ENCODE results near the gene SDK2. TPM values are rescaled to one million over a fixed set of nuclear protein-coding genes. Genes with fewer than 3 reads are reported as not detected.

Gene SDK2
- polyA plus RNA-seq, 2 of the 4 experiments (the other 2 are of a cell fraction): 0.36 to 0.57 TPM

DNA sequence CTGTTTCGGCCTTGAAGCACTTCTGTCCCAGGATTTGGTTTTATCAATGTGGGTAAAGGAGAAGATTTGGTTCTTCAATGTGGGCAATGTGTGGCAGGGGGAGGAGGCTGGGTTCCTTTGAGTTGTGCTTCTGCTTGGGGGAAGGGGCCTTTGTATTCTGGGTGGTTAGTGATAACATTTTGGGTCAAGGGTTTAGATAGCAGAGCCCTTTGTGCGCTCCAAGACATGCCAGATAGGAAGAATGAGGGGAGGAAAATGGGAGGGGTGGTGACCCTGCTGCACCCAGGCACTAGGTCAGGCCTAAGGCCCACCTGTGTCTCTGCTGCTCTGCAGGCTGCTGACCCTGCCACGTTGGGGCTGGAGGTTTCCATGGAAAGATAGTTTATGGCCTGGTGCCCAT lies 292.5 kb downstream of the SDK2 start:
- DNase-seq (ENCODE audit: low read depth in 1 of 2, low spot score in 1 of 2): no peak
- Histone ChIP-seq H3K4me3 (no peak overlapping the region), H3K4me2 (no peak overlapping the region), H3K9me3 (no peaks in the 10 kb centered on the region), H3K27ac (no peak overlapping the region), H3K4me1 (peaks cover 17% of the 10 kb centered on the region)
- CTCF ChIA-PET: interaction anchor here (0.9 to 2.4 kb wide), 5 partner anchors 9 to 97 kb away, joined by 3 to 9 read pairs (median 4); no protein-coding TSS in a partner anchor
- POLR2A ChIA-PET: no interaction called here
- WGBS (ENCODE audit: missing lambda C conversion rate): 69% methylated on average over 3 of the region's 3 CpGs
- no peak for FAIRE-seq
- no peak for ATAC-seq
- no peak for TF ChIP-seq MYC (IDR thresholded peaks at IDR 0.05; ENCODE audit: borderline replicate concordance, low read length)
- no peak for TF ChIP-seq FOXS1 (CRISPR knock-in tag; IDR thresholded peaks at IDR 0.05)
- TF ChIP-seq CEBPB (IDR thresholded peaks at IDR 0.05): no peak
- no peak for TF ChIP-seq KDM1A (IDR thresholded peaks at IDR 0.05; ENCODE audit: low read depth)
- no peak for TF ChIP-seq RCOR1 (IDR thresholded peaks at IDR 0.05; ENCODE audit: low read depth, low read length)
- no peak for TF ChIP-seq TP53 (CRISPR knock-in tag; IDR thresholded peaks at IDR 0.05)
- TF ChIP-seq, protein P1, sequence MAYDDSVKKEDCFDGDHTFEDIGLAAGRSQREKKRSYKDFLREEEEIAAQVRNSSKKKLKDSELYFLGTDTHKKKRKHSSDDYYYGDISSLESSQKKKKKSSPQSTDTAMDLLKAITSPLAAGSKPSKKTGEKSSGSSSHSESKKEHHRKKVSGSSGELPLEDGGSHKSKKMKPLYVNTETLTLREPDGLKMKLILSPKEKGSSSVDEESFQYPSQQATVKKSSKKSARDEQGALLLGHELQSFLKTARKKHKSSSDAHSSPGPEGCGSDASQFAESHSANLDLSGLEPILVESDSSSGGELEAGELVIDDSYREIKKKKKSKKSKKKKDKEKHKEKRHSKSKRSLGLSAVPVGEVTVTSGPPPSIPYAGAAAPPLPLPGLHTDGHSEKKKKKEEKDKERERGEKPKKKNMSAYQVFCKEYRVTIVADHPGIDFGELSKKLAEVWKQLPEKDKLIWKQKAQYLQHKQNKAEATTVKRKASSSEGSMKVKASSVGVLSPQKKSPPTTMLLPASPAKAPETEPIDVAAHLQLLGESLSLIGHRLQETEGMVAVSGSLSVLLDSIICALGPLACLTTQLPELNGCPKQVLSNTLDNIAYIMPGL (CRISPR knock-in tag; IDR thresholded peaks at IDR 0.05; ENCODE audit: borderline replicate concordance): no peak
- no peak for TF ChIP-seq POLR2AphosphoS2 (conservative IDR thresholded peaks at IDR 0.05; ENCODE audit: low read length)
- TF ChIP-seq CBX2 (IDR thresholded peaks at IDR 0.05; ENCODE audit: borderline replicate concordance, low read depth): no peak
- no peak for TF ChIP-seq TFCP2L1 (CRISPR knock-in tag; IDR thresholded peaks at IDR 0.05)

DNA sequence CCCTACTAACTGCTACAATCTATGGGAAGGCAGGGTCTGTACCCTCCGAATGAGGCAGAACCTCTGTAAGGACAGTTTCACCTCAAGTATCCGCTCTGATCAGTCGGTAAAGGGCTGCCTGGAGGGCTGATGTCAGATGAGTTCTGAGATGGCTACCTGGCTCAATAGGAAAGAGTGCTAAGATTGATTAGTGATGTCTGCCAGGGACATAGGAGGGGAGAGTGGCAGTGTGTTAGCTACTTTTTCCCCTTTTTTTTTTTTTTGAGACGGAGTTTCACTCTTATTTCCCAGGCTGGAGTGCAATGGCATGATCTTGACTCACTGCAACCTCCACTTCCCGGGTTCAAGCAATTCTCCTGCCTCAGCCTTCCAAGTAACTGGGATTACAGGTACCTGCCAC lies 293.4 kb downstream of the SDK2 start:
- no peak overlapping the region for H3K4me2 ChIP-seq
- TF ChIP-seq JUNB (IDR thresholded peaks at IDR 0.05): no peak
- no peak for TF ChIP-seq ZFP36 (IDR thresholded peaks at IDR 0.05; ENCODE audit: borderline replicate concordance, partially characterized antibody)
- TF ChIP-seq, protein P2, sequence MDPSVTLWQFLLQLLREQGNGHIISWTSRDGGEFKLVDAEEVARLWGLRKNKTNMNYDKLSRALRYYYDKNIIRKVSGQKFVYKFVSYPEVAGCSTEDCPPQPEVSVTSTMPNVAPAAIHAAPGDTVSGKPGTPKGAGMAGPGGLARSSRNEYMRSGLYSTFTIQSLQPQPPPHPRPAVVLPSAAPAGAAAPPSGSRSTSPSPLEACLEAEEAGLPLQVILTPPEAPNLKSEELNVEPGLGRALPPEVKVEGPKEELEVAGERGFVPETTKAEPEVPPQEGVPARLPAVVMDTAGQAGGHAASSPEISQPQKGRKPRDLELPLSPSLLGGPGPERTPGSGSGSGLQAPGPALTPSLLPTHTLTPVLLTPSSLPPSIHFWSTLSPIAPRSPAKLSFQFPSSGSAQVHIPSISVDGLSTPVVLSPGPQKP (IDR thresholded peaks at IDR 0.05; ENCODE audit: low read depth, low read length): no peak
- TF ChIP-seq RCOR1 (IDR thresholded peaks at IDR 0.05; ENCODE audit: low read depth, low read length): no peak
- TF ChIP-seq KDM1A (IDR thresholded peaks at IDR 0.05; ENCODE audit: low read depth): no peak
- TF ChIP-seq, protein P1 (CRISPR knock-in tag; IDR thresholded peaks at IDR 0.05; ENCODE audit: borderline replicate concordance): no peak
- TF ChIP-seq TP53 (CRISPR knock-in tag; IDR thresholded peaks at IDR 0.05): no peak
- no peak for TF ChIP-seq HOXB5 (CRISPR knock-in tag; IDR thresholded peaks at IDR 0.05)
- no peak for TF ChIP-seq CBX8 (IDR thresholded peaks at IDR 0.05)
- no peak for TF ChIP-seq EP300 (IDR thresholded peaks at IDR 0.05)
- 83% methylated on average over 5 of the region's 5 CpGs for WGBS (ENCODE audit: missing lambda C conversion rate)
- DNase-seq (ENCODE audit: low read depth in 1 of 2, low spot score in 1 of 2) (no peak), ATAC-seq (no peak), FAIRE-seq (no peak)
- H3K4me1 ChIP-seq: peaks cover 10% of the 10 kb centered on the region
- H3K27ac ChIP-seq: no peak overlapping the region
- no peak overlapping the region for H3K4me3 ChIP-seq
- ChIA-PET CTCF (interaction anchor here (0.9 to 2.4 kb wide), 4 partner anchors 9 to 96 kb away, joined by 3 to 9 read pairs (median 4); no protein-coding TSS in a partner anchor), POLR2A (no interaction called here)
- H3K9me3 ChIP-seq: no peaks in the 10 kb centered on the region

DNA sequence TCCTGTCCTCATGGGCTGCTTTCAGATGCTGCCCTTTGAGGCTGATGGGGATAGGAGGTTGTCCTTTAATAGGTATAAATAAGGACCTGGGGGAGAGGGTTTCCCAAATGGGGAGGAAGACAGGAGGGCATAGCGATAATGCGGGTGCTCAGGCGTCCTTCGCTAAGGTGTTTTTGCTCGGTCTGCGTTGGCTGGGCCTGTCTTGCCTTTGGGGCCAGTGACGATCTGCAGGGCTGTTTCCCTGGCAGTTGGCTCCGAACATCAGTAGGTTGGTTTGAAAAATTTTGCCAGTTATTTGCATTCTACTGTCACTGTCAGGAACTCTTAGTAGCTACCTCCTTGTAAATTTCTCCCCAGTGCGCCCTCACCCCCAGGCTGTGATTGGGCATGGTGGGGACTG lies 294.6 kb downstream of the SDK2 start:
- Histone ChIP-seq H3K4me3 (no peak overlapping the region), H3K27ac (peak overlapping the region in 1 of 2 experiments; percentile 52; a peak in 2 of 6 replicates), H3K9me3 (no peaks in the 10 kb centered on the region), H3K4me2 (no peak overlapping the region), H3K4me1 (no peaks in the 10 kb centered on the region)
- WGBS (ENCODE audit: missing lambda C conversion rate): 89% methylated on average over 9 of the region's 9 CpGs
- POLR2A ChIA-PET: interaction anchor here (0.9 kb wide), 1 partner anchor 40 kb away, joined by 3 read pairs; no protein-coding TSS in a partner anchor
- DNase-seq (ENCODE audit: low read depth in 1 of 2, low spot score in 1 of 2): no peak
- FAIRE-seq: no peak
- CTCF ChIA-PET: interaction anchor here (0.6 to 2.1 kb wide), 7 partner anchors 20 to 625 kb away, joined by 3 to 8 read pairs (median 4); partner anchors contain the start of gene CDC42EP4
- no peak; a peak in 2 of 6 replicates for ATAC-seq
- TF ChIP-seq NPAS2 (CRISPR knock-in tag; IDR thresholded peaks at IDR 0.05; ENCODE audit: borderline replicate concordance) (no peak), CHD2 (IDR thresholded peaks at IDR 0.05; ENCODE audit: low read length, partially characterized antibody) (no peak), ZFP36 (IDR thresholded peaks at IDR 0.05; ENCODE audit: borderline replicate concordance, partially characterized antibody) (no peak), KDM5A (IDR thresholded peaks at IDR 0.05) (no peak), NFE2L2 (conservative IDR thresholded peaks at IDR 0.05; ENCODE audit: low read length) (no peak), POLR2A (IDR thresholded peaks at IDR 0.05; ENCODE audit: low read length) (no peak), HDAC2 (IDR thresholded peaks at IDR 0.05) (no peak), GATA3 (IDR thresholded peaks at IDR 0.05; ENCODE audit: borderline replicate concordance) (no peak), HEYL (CRISPR knock-in tag; IDR thresholded peaks at IDR 0.05) (no peak), RCOR1 (IDR thresholded peaks at IDR 0.05; ENCODE audit: low read depth, low read length) (no peak), JUN (IDR thresholded peaks at IDR 0.05) (no peak)
- TF ChIP-seq, protein P3, sequence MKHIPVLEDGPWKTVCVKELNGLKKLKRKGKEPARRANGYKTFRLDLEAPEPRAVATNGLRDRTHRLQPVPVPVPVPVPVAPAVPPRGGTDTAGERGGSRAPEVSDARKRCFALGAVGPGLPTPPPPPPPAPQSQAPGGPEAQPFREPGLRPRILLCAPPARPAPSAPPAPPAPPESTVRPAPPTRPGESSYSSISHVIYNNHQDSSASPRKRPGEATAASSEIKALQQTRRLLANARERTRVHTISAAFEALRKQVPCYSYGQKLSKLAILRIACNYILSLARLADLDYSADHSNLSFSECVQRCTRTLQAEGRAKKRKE (CRISPR knock-in tag; IDR thresholded peaks at IDR 0.05; ENCODE audit: low read depth): no peak

All from A549 (cell line).